K562 (cell line): ENCODE data around the gene LPAR6. TPM values are rescaled to one million over a fixed set of nuclear protein-coding genes. Genes with fewer than 3 reads are reported as not detected.
A peak's percentile ranks its signal among the peaks of the same experiment; 100 is the strongest.

ENCODE experiments used
- ATAC-seq: fragments of 200-7000 bp; cut with Tn5 transposase; 3 replicates; pipeline ENCODE4 v1.9.1; 2020; ENCODE audit warnings: moderate library complexity
- BruUV-seq: library from RNA; stranded (reverse); fragments of 400-500 nt; replicated peaks from 2 replicates; lab custom pipeline; 2021; lab: Mats Ljungman, UMichigan
- CTCF ChIA-PET: fragments of 300-600 bp; formaldehyde crosslinking; extraction: SDS; loops from one replicate; lab custom pipeline; 2021; ENCODE audit warnings: low intra/inter-chr PET ratio; lab: Yijun Ruan, JAX
- POLR2A ChIA-PET: fragments of 300-600, 350-650 bp; sonication (Branson Sonifier 250); formaldehyde crosslinking; extraction: SDS; loops from one replicate; lab custom pipeline; 2021; ENCODE audit warnings: antibody characterized with exemption, inconsistent platforms; lab: Yijun Ruan, JAX
- DNase-seq, 4 experiments: peaks; one replicate each; pipeline versions ENCODE4 v3.0.0 to v3.0.0-alpha.2; 2011 to 2018; ENCODE audit warnings: low spot score in 3 of 4, mixed read lengths in 3 of 4; ENCODE audit errors: extremely low read depth in 1 of 4
- FAIRE-seq: peaks from 2 replicates; lab custom pipeline; 2011; peaks lifted over from hg19 to GRCh38; lab: Jason Lieb, UNC
- H2AFZ ChIP-seq: 2 replicates; pipeline ENCODE4 v1.6.0; 2011; ENCODE audit warnings: low read depth, low read length, control low read depth, inconsistent platforms
- H3K27ac ChIP-seq: fragments of 200-600 bp; 3 replicates; pipeline ENCODE4 v1.8.0; 2011; ENCODE audit warnings: low read depth, mild to moderate bottlenecking, control low read depth, inconsistent platforms, low read length, moderate library complexity, mixed read lengths; ENCODE audit errors: extremely low read depth
- H3K27me3 ChIP-seq, 2 experiments: fragments of 300-600 bp in 1 of 2; 2 replicates in 1 of 2; 3 replicates in 1 of 2; pipeline versions ENCODE4 v1.6.0 to v1.8.0; 2011; ENCODE audit warnings: inconsistent platforms in 2 of 2, low read length in 2 of 2, mild to moderate bottlenecking in 1 of 2, mixed read lengths in 1 of 2, moderate library complexity in 1 of 2; ENCODE audit not compliant: control insufficient read depth in 2 of 2, insufficient read depth in 2 of 2
- H3K36me3 ChIP-seq: fragments of 300-600 bp; 3 replicates; pipeline ENCODE4 v1.8.0; 2011; ENCODE audit warnings: mild to moderate bottlenecking, low read length, inconsistent platforms; ENCODE audit not compliant: control insufficient read depth, insufficient read depth
- H3K4me1 ChIP-seq, 2 experiments: fragments of 200-600 bp in 1 of 2; replicated peaks in 1 of 2; 2 replicates in 1 of 2; 3 replicates in 1 of 2; pipeline versions ENCODE4 v1.5.1 to v1.8.0; 2011; ENCODE audit warnings: inconsistent platforms in 2 of 2, low read length in 2 of 2, mild to moderate bottlenecking in 1 of 2, mixed read lengths in 1 of 2, moderate library complexity in 1 of 2; ENCODE audit not compliant: control insufficient read depth in 2 of 2, insufficient read depth in 2 of 2
- H3K4me2 ChIP-seq: 2 replicates; pipeline ENCODE4 v1.6.1; 2011; ENCODE audit warnings: low read length, control low read depth, inconsistent platforms, mixed read lengths; ENCODE audit not compliant: insufficient read depth
- H3K4me3 ChIP-seq: fragments of 200-600 bp; sonication (generic), shearing (Covaris generic); 2 replicates; pipeline ENCODE4 v1.5.1; 2016; ENCODE audit warnings: control low read depth, inconsistent platforms
- H3K79me2 ChIP-seq: fragments of 200-600 bp; 3 replicates; pipeline ENCODE4 v1.8.0; 2011; ENCODE audit warnings: low read length, inconsistent platforms; ENCODE audit not compliant: control insufficient read depth, insufficient read depth
- H3K9ac ChIP-seq, 2 experiments: 2 replicates each; pipeline versions ENCODE4 v1.6.0 to v1.6.1; 2011; ENCODE audit warnings: low read depth in 2 of 2, low read length in 2 of 2, control low read depth in 1 of 2, inconsistent platforms in 1 of 2, mild to moderate bottlenecking in 1 of 2, mixed read lengths in 1 of 2; ENCODE audit not compliant: insufficient read depth in 1 of 2
- H3K9me1 ChIP-seq: one replicate; pipeline ENCODE4 v1.6.0; 2011; ENCODE audit warnings: inconsistent platforms, mild to moderate bottlenecking, low read length, moderate library complexity; ENCODE audit not compliant: control insufficient read depth, insufficient read depth
- H3K9me3 ChIP-seq: replicated peaks from 2 replicates; pipeline ENCODE4 v1.5.1; 2011; ENCODE audit warnings: low read depth, low read length, inconsistent platforms; ENCODE audit not compliant: control insufficient read depth, insufficient read depth
- H4K20me1 ChIP-seq: replicated peaks from 2 replicates; pipeline ENCODE4 v1.6.1; 2011; ENCODE audit warnings: low read length, inconsistent platforms, mixed read lengths; ENCODE audit not compliant: control insufficient read depth, insufficient read depth
- EZH2 ChIP-seq: IDR thresholded peaks from 2 replicates; pipeline ENCODE4 v1.6.1; 2012; ENCODE audit warnings: low read depth, mild to moderate bottlenecking, inconsistent platforms, low read length, borderline replicate concordance
- FOSL1 ChIP-seq: fragments of 200-800 bp; sonication (Bioruptor generic); conservative IDR thresholded peaks from 2 replicates; pipeline ENCODE4 v1.6.1; 2016; ENCODE audit warnings: missing genetic modification characterization, missing compliant biosample characterization
- IFI16 ChIP-seq: fragments of 250-450 bp; sonication (Bioruptor Pico); IDR thresholded peaks from 2 replicates; pipeline ENCODE4 v2.1.2; 2022; ENCODE audit warnings: mild to moderate bottlenecking, inconsistent platforms
- ILK ChIP-seq: fragments of 450-650 bp; IDR thresholded peaks from 2 replicates; pipeline ENCODE4 v1.6.1; 2016; ENCODE audit warnings: missing genetic modification characterization, low read depth, mild to moderate bottlenecking, missing compliant biosample characterization, moderate library complexity, borderline replicate concordance
- MXI1 ChIP-seq: IDR thresholded peaks from 2 replicates; pipeline ENCODE4 v1.6.1; 2011; ENCODE audit warnings: low read depth, mild to moderate bottlenecking, improper control_type of control experiment, low read length
- NR3C1 ChIP-seq: sonication (generic); formaldehyde crosslinking; IDR thresholded peaks from 2 replicates; pipeline ENCODE4 v1.8.1; 2022; ENCODE audit warnings: missing genetic modification reagents
- SNRNP70 ChIP-seq: fragments of 200-400 bp; formaldehyde crosslinking; optimal IDR thresholded peaks from 2 replicates; pipeline ENCODE3; 2017; ENCODE audit warnings: low read depth, low read length
- ZKSCAN8 ChIP-seq: fragments of 200-800 bp; sonication (Bioruptor generic); IDR thresholded peaks from 2 replicates; pipeline ENCODE4 v1.6.1; 2016; ENCODE audit warnings: missing genetic modification characterization, missing compliant biosample characterization
- ZNF212 ChIP-seq: fragments of 450-650 bp; formaldehyde crosslinking; IDR thresholded peaks from 2 replicates; pipeline ENCODE4 v1.4.0; 2020; ENCODE audit warnings: mild to moderate bottlenecking
- ZNF830 ChIP-seq: fragments of 250-450 bp; sonication (Bioruptor Pico); IDR thresholded peaks from 2 replicates; pipeline ENCODE4 v1.5.0; 2021; ENCODE audit warnings: mild to moderate bottlenecking
- ZSCAN32 ChIP-seq: fragments of 450-650 bp; formaldehyde crosslinking; IDR thresholded peaks from 2 replicates; pipeline ENCODE4 v1.4.0; 2020; ENCODE audit warnings: mild to moderate bottlenecking, moderate library complexity
- WGBS: fragments of 100-300 bp; shearing (Covaris generic); methylation state at CpG from one replicate; pipeline ENCODE4 v1.1.6; 2016; ENCODE audit warnings: low coverage, mixed read lengths; ENCODE audit not compliant: insufficient coverage; ENCODE audit errors: missing lambda C conversion rate; 5-methylcytosine and 5-hydroxymethylcytosine counted together
- in situ Hi-C: fragments of 300-500 bp; cut with MboI; formaldehyde crosslinking; loops from 4 replicates; pipeline ENCODE4 v1.15.0; 2018; ENCODE audit warnings: inconsistent platforms, mixed read lengths
- intact Hi-C: fragments of 100-400 bp; cut with micrococcal nuclease; formaldehyde crosslinking; loops from 2 replicates; pipeline ENCODE4 v1.14.2; 2022
- polyA plus RNA-seq, 8 experiments: library from polyadenylated mRNA; depleted of rRNA in 4 of 8; stranded (reverse) in 5 of 8; unstranded in 3 of 8; fragments of >200 nt; fragmentation: Nextera tagmentation in 2 of 8; fragmentation: Illumina TruSeq in 1 of 8; extraction: Ambion mirVana in 2 of 8; extraction: Trizol in 1 of 8; gene quantifications; 2 replicates each; pipeline versions ENCODE4 v1.2.1 to v1.2.3, GENCODE V29; 2011 to 2014; ENCODE audit warnings: inconsistent platforms in 1 of 8, missing spikeins in 1 of 8
- total RNA-seq, 7 experiments: library from RNA; depleted of rRNA in 6 of 7; stranded (reverse); fragments of >200 nt in 6 of 7; fragmentation: Illumina TruSeq in 2 of 7; extraction: Trizol in 2 of 7; gene quantifications; 2 replicates each; pipeline versions ENCODE4 v1.2.1 to v1.2.3, GENCODE V29; 2011 to 2021; ENCODE audit warnings: low replicate concordance in 1 of 7
- TF ChIP-seq, protein P1 (sequence below): fragments of 250-450 bp; sonication (Bioruptor Pico); IDR thresholded peaks from 2 replicates; pipeline ENCODE4 v1.9.0; 2021; ENCODE audit warnings: mild to moderate bottlenecking, inconsistent platforms
- TF ChIP-seq, protein P2 (sequence below): fragments of 250-450 bp; sonication (Bioruptor Pico); IDR thresholded peaks from 2 replicates; pipeline ENCODE4 v1.8.0; 2022; ENCODE audit warnings: inconsistent platforms, mild to moderate bottlenecking, moderate library complexity, borderline replicate concordance

LPAR6 gene
- total and polyA plus RNA-seq, 9 of the 15 experiments (the other 6 are each of a cell fraction or from before 2014, with no cell fraction given) = 0.04 to 0.14 (median 0.10) TPM; not detected in 5

DNA sequence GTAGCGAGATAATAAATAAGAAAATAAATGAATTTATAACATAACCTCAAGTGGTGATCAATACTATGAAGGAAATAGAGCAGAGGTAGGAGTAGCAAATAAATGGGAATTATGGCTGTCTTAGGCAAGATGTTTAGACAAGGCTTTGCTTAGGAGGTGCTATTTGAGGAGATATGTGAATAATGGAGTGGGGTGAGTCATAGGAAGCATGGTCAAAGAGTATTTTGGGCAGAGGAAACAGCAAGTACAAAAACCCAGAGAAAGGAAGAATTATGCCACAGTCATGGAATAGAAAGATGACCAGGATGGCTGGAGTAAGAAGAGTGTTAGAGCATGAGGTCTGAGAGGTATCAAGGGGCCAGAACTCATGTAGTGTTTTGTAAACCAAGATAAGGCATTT, 33.6 kb upstream of the LPAR6 start:
- FAIRE-seq (no peak), DNase-seq (no peak), ATAC-seq (no peak)
- H3K27me3 ChIP-seq = no peaks in the 10 kb centered on the region
- POLR2A ChIA-PET = no interaction called here
- CTCF ChIA-PET = no interaction called here
- H2AFZ ChIP-seq = no peak overlapping the region
- H3K36me3 ChIP-seq = no peaks in the 10 kb centered on the region
- intact Hi-C loops (no loop called here), in situ Hi-C loops (no loop called here)
- no peak overlapping the region for H3K4me2 ChIP-seq
- H3K79me2 ChIP-seq = no peaks in the 10 kb centered on the region
- 75% methylated on average over 1 of the region's 1 CpG for WGBS
- no peak overlapping the region for H3K27ac ChIP-seq
- TF ChIP-seq FOSL1 = 0 out of 2 replicates have a peak, but pooled peaks have one; percentile 14
- TF ChIP-seq ZKSCAN8 (CRISPR knock-in tag) = no peak
- no peak overlapping the region for H3K4me3 ChIP-seq
- H4K20me1 ChIP-seq = no peaks in the 10 kb centered on the region
- H3K9me3 ChIP-seq = no peaks in the 10 kb centered on the region
- no TSS peak for BruUV-seq
- H3K9ac ChIP-seq = no peak overlapping the region
- H3K4me1 ChIP-seq = no peaks in the 10 kb centered on the region
- H3K9me1 ChIP-seq = no peaks in the 10 kb centered on the region

DNA sequence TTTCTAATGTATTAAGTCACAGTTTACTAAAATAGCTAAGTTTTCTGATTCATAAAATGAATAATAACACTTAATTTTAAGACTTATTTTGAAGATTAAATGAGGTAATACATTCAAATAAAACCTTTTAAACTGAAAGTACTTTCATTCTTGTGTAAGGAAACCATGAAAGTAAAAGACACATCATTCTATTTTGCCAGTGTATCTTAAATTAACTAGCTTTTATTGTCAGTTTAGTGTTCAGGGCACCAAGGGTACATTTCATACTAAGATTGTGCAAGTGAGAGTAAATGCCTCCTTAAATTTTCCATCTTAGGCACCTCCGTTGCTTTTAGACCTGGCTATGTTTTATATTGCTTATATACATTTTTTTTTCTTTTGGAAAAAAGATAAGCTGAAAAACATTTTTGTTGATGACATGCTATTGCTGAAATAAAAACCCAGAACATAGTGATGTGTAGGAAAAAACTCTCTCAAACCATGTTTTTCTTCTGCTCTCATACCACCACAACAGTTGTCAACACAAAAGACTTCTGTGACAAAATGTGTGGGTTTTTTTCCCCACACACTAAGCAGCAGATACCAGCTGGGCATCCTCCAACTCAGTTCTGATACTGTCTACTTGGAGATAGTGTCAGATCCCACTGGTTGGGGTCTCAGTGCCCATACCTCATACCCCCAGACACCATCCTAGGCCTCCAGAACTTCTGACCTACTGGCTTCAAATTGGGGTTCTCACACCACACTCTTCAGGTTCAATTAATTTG, 30.7 kb upstream of the LPAR6 start:
- Histone ChIP-seq H3K9me1 (no peaks in the 10 kb centered on the region), H2AFZ (no peak overlapping the region), H3K27me3 (no peaks in the 10 kb centered on the region), H3K79me2 (no peaks in the 10 kb centered on the region), H3K9ac (no peak overlapping the region), H3K4me2 (no peak overlapping the region), H3K4me3 (no peak overlapping the region), H3K4me1 (no peaks in the 10 kb centered on the region), H3K36me3 (no peaks in the 10 kb centered on the region), H3K9me3 (no peaks in the 10 kb centered on the region), H3K27ac (no peak overlapping the region)
- WGBS = 70% methylated on average over 1 of the region's 1 CpG
- ChIA-PET CTCF (no interaction called here), POLR2A (no interaction called here)
- FAIRE-seq (no peak), ATAC-seq (no peak), DNase-seq (no peak)
- BruUV-seq = no TSS peak
- in situ Hi-C loops (no loop called here), intact Hi-C loops (no loop called here)
- TF ChIP-seq SNRNP70 (no peak), ZSCAN32 (CRISPR knock-in tag) (no peak), ZNF830 (CRISPR knock-in tag) (no peak), ILK (tag) (no peak), IFI16 (CRISPR knock-in tag) (no peak), MXI1 (no peak), ZNF212 (CRISPR knock-in tag) (no peak), NR3C1 (CRISPR knock-in tag) (no peak), EZH2 (no peak)
- TF ChIP-seq, protein P1, sequence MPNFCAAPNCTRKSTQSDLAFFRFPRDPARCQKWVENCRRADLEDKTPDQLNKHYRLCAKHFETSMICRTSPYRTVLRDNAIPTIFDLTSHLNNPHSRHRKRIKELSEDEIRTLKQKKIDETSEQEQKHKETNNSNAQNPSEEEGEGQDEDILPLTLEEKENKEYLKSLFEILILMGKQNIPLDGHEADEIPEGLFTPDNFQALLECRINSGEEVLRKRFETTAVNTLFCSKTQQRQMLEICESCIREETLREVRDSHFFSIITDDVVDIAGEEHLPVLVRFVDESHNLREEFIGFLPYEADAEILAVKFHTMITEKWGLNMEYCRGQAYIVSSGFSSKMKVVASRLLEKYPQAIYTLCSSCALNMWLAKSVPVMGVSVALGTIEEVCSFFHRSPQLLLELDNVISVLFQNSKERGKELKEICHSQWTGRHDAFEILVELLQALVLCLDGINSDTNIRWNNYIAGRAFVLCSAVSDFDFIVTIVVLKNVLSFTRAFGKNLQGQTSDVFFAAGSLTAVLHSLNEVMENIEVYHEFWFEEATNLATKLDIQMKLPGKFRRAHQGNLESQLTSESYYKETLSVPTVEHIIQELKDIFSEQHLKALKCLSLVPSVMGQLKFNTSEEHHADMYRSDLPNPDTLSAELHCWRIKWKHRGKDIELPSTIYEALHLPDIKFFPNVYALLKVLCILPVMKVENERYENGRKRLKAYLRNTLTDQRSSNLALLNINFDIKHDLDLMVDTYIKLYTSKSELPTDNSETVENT = no peak
- TF ChIP-seq, protein P2, sequence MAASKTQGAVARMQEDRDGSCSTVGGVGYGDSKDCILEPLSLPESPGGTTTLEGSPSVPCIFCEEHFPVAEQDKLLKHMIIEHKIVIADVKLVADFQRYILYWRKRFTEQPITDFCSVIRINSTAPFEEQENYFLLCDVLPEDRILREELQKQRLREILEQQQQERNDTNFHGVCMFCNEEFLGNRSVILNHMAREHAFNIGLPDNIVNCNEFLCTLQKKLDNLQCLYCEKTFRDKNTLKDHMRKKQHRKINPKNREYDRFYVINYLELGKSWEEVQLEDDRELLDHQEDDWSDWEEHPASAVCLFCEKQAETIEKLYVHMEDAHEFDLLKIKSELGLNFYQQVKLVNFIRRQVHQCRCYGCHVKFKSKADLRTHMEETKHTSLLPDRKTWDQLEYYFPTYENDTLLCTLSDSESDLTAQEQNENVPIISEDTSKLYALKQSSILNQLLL (CRISPR knock-in tag) = no peak
- TF ChIP-seq, all 486 proteins: peak for 0
- H4K20me1 ChIP-seq = no peaks in the 10 kb centered on the region
